Lower leg skin (tissue), 3 donors: ENCODE results near the gene C5orf63.

ENCODE experiments used
- POLR2A ChIP-seq, 2 donors: fragments of 450-650 bp; IDR thresholded peaks; one replicate each; pipeline ENCODE4 v1.6.1; 2016 to 2017; ENCODE audit warnings: antibody characterized with exemption in 2 of 2, mild to moderate bottlenecking in 1 of 2, moderate library complexity in 1 of 2
- TF ChIP-seq, protein P1 (sequence below), 3 donors: fragments of 450-650 bp; IDR thresholded peaks; one replicate each; pipeline ENCODE4 v1.5.1; 2016; ENCODE audit warnings: antibody characterized with exemption in 3 of 3, mild to moderate bottlenecking in 3 of 3, moderate library complexity in 2 of 3

DNA sequence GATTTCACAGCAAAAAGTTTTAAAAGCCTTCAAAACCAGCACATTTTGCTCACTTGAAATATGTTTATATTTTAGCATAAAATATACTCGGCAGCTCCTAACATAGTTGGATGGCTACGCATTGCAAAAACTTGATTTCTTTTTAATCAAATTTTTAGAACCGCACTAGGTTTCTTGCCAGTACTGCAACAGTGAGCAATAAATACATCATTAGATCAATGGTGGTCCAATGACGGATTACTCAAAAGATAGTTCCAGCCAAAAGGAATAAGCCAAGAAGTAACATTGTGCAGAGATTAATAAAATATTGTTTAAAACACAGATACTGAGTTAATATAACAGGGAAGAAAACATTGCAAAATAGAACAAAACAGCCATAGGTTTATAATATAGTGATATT lies 48.5 kb downstream of the C5orf63 start:
- TF ChIP-seq, protein P1, sequence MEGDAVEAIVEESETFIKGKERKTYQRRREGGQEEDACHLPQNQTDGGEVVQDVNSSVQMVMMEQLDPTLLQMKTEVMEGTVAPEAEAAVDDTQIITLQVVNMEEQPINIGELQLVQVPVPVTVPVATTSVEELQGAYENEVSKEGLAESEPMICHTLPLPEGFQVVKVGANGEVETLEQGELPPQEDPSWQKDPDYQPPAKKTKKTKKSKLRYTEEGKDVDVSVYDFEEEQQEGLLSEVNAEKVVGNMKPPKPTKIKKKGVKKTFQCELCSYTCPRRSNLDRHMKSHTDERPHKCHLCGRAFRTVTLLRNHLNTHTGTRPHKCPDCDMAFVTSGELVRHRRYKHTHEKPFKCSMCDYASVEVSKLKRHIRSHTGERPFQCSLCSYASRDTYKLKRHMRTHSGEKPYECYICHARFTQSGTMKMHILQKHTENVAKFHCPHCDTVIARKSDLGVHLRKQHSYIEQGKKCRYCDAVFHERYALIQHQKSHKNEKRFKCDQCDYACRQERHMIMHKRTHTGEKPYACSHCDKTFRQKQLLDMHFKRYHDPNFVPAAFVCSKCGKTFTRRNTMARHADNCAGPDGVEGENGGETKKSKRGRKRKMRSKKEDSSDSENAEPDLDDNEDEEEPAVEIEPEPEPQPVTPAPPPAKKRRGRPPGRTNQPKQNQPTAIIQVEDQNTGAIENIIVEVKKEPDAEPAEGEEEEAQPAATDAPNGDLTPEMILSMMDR (IDR thresholded peaks at IDR 0.05): no peak
- no peak for TF ChIP-seq POLR2A (IDR thresholded peaks at IDR 0.05)
